Adrenal gland (tissue), 12 donors: ENCODE results near the gene DNAH6. TPM values are rescaled to one million over a fixed set of nuclear protein-coding genes. Genes with fewer than 3 reads are reported as not detected.

ENCODE experiments used
- DNase-seq, 7 donors: peaks; one replicate each; pipeline ENCODE4 v3.0.0-alpha.2; 2019 to 2020
- H3K27ac ChIP-seq, 5 donors: fragments of 200-600 bp; sonication (generic) in 4 of 5; 1 replicate in 3 of 5; 2 replicates in 2 of 5; pipeline versions ENCODE4 v1.5.1 to v1.8.0; 2016 to 2020; ENCODE audit warnings: mild to moderate bottlenecking in 1 of 5
- H3K27me3 ChIP-seq: fragments of 200-600 bp; 2 replicates; pipeline ENCODE4 v1.8.0; 2021
- H3K36me3 ChIP-seq, 2 donors: fragments of 200-600 bp; replicated peaks in 1 of 2; 1 replicate in 1 of 2; 2 replicates in 1 of 2; pipeline versions ENCODE4 v1.5.1 to v1.8.0; 2018 to 2022
- H3K4me1 ChIP-seq, 2 donors: fragments of 200-600 bp; replicated peaks in 1 of 2; 1 replicate in 1 of 2; 2 replicates in 1 of 2; pipeline versions ENCODE4 v1.5.1 to v1.8.0; 2018 to 2021
- H3K4me3 ChIP-seq, 4 donors: fragments of 200-600 bp; sonication (generic) in 3 of 4; one replicate each; pipeline ENCODE4 v1.5.1; 2016 to 2018
- H3K9me3 ChIP-seq, 3 donors: fragments of 200-600 bp; sonication (generic) in 1 of 3; replicated peaks in 1 of 3; 1 replicate in 2 of 3; 2 replicates in 1 of 3; pipeline versions ENCODE4 v1.5.1 to v1.8.0; 2016 to 2021
- CTCF ChIP-seq, 6 experiments: fragments of 450-650 bp in 4 of 6; fragments of 200-600 bp in 2 of 6; sonication (generic) in 1 of 6; IDR thresholded peaks; 1 replicate in 5 of 6; 2 replicates in 1 of 6; pipeline versions ENCODE4 v1.5.1 to v1.8.0; 2016 to 2021; ENCODE audit warnings: antibody characterized with exemption in 6 of 6, mild to moderate bottlenecking in 2 of 6, moderate library complexity in 1 of 6
- POLR2A ChIP-seq, 2 donors: fragments of 450-650 bp; IDR thresholded peaks; one replicate each; pipeline ENCODE4 v1.6.1; 2017; ENCODE audit warnings: antibody characterized with exemption in 2 of 2, mild to moderate bottlenecking in 2 of 2, moderate library complexity in 1 of 2
- WGBS, 4 donors: extraction: QIAGEN DNeasy Blood & Tissue Kit in 2 of 4; methylation state at CpG; one replicate each; pipeline versions ENCODE4 v1.1.5 to v1.1.7; 2013 to 2017; 5-methylcytosine and 5-hydroxymethylcytosine counted together
- intact Hi-C, 2 donors: fragments of 100-400 bp; cut with DNase I; formaldehyde crosslinking; loops; one replicate each; pipeline versions ENCODE4 v1.14.1 to v1.15.0; 2022 to 2023
- polyA plus RNA-seq, 3 donors: library from polyadenylated mRNA; stranded (reverse); fragments of 200-250 nt in 2 of 3; fragments of 350-450 nt in 1 of 3; fragmentation: Illumina TruSeq in 1 of 3; extraction: RNeasy Lipid Tissue Mini Kit (QIAGEN cat#74804) in 1 of 3; gene quantifications; one replicate each; pipeline ENCODE4 v1.2.3, GENCODE V29; 2013 to 2014
- total RNA-seq, 9 donors: library from RNA; depleted of rRNA in 4 of 9; stranded (reverse); fragments of >200 nt in 4 of 9; fragments of 120-200 nt in 1 of 9; fragmentation: NEBNext Ultra II Directional in 1 of 9; extraction: Animal tissue kit (Norgen Biotek cat#: 25700) in 1 of 9; gene quantifications; one replicate each; pipeline versions ENCODE4 v1.1.0 to v1.2.4, GENCODE V29; 2013 to 2023
- donor health status: healthy with polysubstance abuse.
- donor health status: Bipolar disorder and iron deficiency.
- donor health status: DM: yes; HTN: yes; CAD: no.
- donor health status: DM: no; HTN: no; CAD: no.
- donor health status: DM: no; HTN: no; CAD: no.
- donor health status: DM: yes; HTN: yes; CAD: no.

The DNAH6 gene
- total and polyA plus RNA-seq, 12 donors, result 0.06 to 0.74 (median 0.28) TPM

GRCh38 chr2:84639751-84640150 lies 123.5 kb downstream of the DNAH6 start:
- Histone ChIP-seq H3K36me3 (no peaks in the 10 kb centered on the region), H3K27me3 (no peaks in the 10 kb centered on the region), H3K4me1 (no peaks in the 10 kb centered on the region), H3K9me3 (no peaks in the 10 kb centered on the region), H3K27ac (no peak overlapping the region), H3K4me3 (no peak overlapping the region)
- DNase-seq, result no peak
- intact Hi-C loops, result loop anchor here in 1 of 2 donors (10.0 kb wide), 1 partner anchor 145 kb away; no protein-coding TSS in a partner anchor
- TF ChIP-seq CTCF (IDR thresholded peaks at IDR 0.05), result no peak
- no peak for TF ChIP-seq POLR2A (IDR thresholded peaks at IDR 0.05)
- 65 to 82% (median 75%) methylated on average over 5 of the region's 5 CpGs for WGBS, 4 donors

DNA sequence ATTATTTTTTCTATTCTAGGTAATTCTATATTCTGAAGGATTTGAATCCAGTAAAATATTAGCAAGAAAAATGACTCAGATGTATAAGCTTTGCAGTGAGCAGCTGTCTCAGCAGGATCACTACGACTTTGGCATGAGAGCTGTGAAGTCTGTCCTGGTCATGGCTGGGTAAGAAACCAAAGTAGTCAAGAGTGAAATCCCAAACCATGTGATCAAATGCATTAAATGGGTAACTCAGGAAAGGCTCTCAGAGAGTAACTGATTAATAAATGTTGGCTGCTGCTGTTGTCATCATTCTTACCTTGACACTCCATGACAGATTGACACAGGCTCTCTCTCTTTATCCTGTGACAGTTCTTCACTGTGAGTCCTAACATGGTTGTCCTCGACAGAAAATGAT lies 124.1 kb downstream of the DNAH6 start:
- intact Hi-C loops, result no loop called here
- H3K4me1 ChIP-seq, result no peaks in the 10 kb centered on the region

DNA sequence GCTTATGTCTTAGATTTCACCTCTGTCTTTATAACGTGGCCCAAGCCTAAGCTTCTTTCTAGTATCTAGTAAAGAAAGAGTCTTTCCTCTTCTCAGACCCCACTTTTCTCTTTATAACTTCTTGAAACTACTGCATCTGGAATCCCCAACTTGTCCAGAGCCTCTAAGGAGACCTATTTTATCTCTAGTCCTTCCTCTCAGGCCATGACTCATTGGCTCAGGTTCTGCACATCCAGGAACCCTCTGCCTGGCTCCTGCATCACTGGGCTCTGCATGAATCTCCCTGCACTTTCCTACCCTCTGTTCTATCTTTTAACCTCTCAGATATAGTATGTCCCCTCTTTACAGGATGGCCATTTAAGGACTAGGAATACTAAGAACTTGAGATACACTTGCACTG lies 124.7 kb downstream of the DNAH6 start:
- Histone ChIP-seq H3K27ac (no peak overlapping the region), H3K4me3 (no peak overlapping the region), H3K4me1 (no peaks in the 10 kb centered on the region), H3K9me3 (no peaks in the 10 kb centered on the region), H3K36me3 (no peaks in the 10 kb centered on the region), H3K27me3 (no peaks in the 10 kb centered on the region)
- TF ChIP-seq POLR2A (IDR thresholded peaks at IDR 0.05) (no peak), CTCF (IDR thresholded peaks at IDR 0.05) (no peak)
- DNase-seq, result no peak
- WGBS, 4 donors, result 70 to 75% (median 74%) methylated on average over 1 of the region's 1 CpG
- intact Hi-C loops, result no loop called here

More for the DNA sequence above, 124.1 kb downstream of the DNAH6 start:
- TF ChIP-seq POLR2A (IDR thresholded peaks at IDR 0.05) (no peak), CTCF (IDR thresholded peaks at IDR 0.05) (no peak)
- Histone ChIP-seq H3K27ac (no peak overlapping the region), H3K27me3 (no peaks in the 10 kb centered on the region), H3K9me3 (no peaks in the 10 kb centered on the region), H3K36me3 (no peaks in the 10 kb centered on the region), H3K4me3 (no peak overlapping the region)
- WGBS, 4 donors, result 63 to 78% (median 67%) methylated on average over 2 of the region's 2 CpGs
- DNase-seq, result no peak

GRCh38 chr2:84643991-84644390 lies 127.7 kb downstream of the DNAH6 start:
- H3K4me1 ChIP-seq, result no peaks in the 10 kb centered on the region
- 59 to 85% (median 68%) methylated on average over 3 of the region's 3 CpGs for WGBS, 4 donors
- intact Hi-C loops, result no loop called here

More at GRCh38 chr2:84643991-84644390, 127.7 kb downstream of the DNAH6 start:
- Histone ChIP-seq H3K27me3 (no peaks in the 10 kb centered on the region), H3K36me3 (no peaks in the 10 kb centered on the region), H3K27ac (no peak overlapping the region), H3K9me3 (no peaks in the 10 kb centered on the region), H3K4me3 (no peak overlapping the region)
- TF ChIP-seq POLR2A (IDR thresholded peaks at IDR 0.05), result no peak
- no peak for TF ChIP-seq CTCF (IDR thresholded peaks at IDR 0.05)
- DNase-seq, result no peak
